HuH-7.5 (cell line): ENCODE data around the gene KNSTRN.

Experiments used
- DNase-seq: peaks from one replicate; pipeline ENCODE4 v3.0.0; 2011; ENCODE audit warnings: low spot score

Gene KNSTRN

DNA sequence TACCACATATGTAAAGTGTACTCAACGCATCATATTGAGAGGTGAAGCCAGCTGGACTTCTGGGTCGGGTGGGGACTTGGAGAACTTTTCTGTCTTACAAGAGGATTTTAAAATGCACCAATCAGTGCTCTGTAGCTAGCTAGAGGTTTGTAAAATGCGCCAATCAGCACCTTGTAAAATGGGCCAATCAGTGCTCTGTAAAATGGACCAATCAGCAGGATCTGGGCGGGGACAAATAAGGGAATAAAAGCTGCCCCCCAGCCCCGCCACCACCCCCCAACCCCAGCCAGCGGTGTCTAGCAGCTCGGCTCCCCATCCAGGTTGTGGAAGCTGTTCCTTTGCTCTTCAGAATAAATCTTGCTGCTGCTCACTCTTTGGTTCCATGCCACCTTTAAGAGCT, 16.8 kb downstream of the KNSTRN start:
- DNase-seq, result no peak

- DNase-seq, result peak; percentile 98
Measured at GRCh38 chr15:40405501-40406381, 23.2 kb downstream of the KNSTRN start, which contains the start of gene IVD. IVD (plus strand) TSS chr15:40405795; CDS start chr15:40405828, 33 bp downstream.

DNA sequence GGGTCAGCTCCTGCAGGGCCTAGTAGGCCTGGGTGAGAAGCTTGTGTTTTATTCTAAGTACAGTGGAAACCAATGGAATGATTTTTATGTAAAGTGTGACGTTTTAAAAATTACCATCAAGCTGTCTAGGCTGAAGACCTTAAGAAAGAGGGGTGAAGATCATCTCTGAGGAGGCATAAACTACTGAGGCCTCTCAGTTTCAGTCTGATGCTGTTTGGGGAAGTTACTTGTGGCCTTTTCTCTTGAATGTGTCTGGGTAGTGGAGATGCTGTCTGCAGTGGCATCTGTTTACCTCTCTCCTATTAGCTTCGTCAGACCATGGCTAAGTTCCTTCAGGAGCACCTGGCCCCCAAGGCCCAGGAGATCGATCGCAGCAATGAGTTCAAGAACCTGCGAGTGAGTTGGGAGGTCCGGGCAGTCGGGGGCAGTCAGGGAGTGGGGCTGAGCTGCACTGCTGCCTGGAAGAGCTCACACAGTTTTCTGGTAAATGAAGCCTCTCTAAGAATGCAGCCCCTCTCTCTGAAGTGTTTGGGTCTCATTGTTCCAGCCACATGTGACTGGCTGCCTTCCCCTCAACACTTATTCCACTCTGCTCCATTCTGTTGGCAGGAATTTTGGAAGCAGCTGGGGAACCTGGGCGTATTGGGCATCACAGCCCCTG, 24.9 kb downstream of the KNSTRN start:
- DNase-seq, result no peak

DNA sequence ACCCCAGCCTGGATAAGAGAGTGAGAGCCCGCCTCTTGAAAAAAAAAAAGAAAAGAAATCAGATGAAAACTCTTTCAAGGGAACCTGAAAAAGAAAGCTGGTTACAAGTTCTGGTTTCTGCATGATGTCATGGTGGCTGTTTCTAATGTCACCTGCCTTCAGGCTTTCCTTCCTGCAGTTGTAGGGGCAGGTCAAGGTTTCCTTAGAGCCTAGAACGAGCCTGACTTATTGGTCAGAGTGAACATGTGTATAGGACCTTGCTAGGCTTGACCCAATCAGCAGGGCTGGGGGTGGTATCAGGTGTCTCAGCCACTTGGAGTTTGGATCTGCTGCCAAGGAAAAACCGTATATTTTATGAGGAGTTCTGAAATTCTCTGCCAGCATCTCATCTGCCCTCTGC, 26.8 kb downstream of the KNSTRN start:
- DNase-seq, result no peak

- no peak for DNase-seq
Measured at GRCh38 chr15:40410476-40410875, 28.0 kb downstream of the KNSTRN start.

- DNase-seq, result peak; percentile 42
Measured at GRCh38 chr15:40412095-40412759, 29.7 kb downstream of the KNSTRN start.

DNA sequence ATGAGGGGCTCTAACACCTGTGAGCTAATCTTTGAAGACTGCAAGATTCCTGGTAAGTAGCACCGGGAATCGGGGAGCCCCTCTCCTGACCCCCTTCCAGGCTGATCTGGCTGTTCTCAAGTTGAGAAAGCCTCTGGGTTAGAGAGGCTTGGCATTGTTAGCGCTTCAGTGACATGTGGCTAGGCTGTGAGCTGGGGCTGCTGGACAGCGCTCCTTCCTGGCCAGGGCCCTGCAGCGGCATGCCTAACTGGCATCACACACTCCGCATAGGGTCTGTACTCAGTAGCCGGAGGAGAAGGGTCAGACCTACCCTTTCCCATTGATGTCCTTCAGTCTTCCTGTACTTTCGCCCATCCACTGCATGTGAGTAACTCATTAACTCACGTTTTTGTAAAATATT, 30.5 kb downstream of the KNSTRN start:
- DNase-seq, result no peak

- DNase-seq, result no peak
Measured at GRCh38 chr15:40414816-40415215, 32.3 kb downstream of the KNSTRN start.

DNA sequence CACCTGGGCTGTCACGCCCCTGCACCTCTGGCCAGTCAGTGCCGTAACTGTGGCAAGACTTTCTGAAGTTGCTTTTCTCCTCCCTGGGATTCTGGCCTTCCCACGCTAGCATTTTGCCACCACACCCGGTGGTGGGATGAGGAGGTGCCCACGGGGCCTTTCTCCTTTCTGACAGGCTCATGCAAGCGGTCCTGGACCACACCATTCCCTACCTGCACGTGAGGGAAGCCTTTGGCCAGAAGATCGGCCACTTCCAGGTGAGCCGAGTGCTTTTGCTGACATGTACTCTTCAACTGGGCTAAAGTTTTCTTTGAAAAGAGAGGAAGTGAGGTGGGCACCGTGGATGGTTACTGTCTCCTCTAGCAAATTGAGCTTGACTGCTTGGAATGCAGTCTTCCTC, 32.7 kb downstream of the KNSTRN start:
- DNase-seq, result no peak

GRCh38 chr15:40416056-40416455, 33.5 kb downstream of the KNSTRN start:
- DNase-seq, result no peak

GRCh38 chr15:40418126-40418525, 35.6 kb downstream of the KNSTRN start:
- no peak for DNase-seq

- DNase-seq, result no peak
Measured at GRCh38 chr15:40420071-40420713, 37.7 kb downstream of the KNSTRN start.

- peak; percentile 29 for DNase-seq
Measured at GRCh38 chr15:40420793-40421192, 38.3 kb downstream of the KNSTRN start.

- DNase-seq, result peak; percentile 78
Measured at GRCh38 chr15:40421246-40422157, 39.0 kb downstream of the KNSTRN start.

- no peak for DNase-seq
Measured at GRCh38 chr15:40424483-40425115, 42.1 kb downstream of the KNSTRN start.

DNA sequence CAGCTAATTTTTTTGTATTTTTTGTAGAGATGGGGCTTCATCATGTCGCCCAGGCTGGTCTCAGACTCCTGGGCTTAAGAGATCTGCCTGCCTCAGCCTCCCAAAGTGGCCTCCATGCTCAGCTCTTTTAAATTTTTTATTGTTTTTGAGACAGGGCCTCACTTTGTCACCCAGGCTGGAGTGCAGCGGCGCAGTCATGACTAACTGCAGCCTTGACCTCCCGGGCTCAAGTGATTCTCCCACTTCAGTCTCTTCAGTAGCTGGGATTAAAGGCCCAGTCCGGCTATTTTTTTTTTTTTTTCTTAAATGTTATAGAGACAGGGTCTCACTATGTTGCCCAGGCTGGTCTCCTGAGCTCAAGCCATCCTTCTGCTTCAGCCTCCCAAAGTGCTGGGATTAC, 43.2 kb downstream of the KNSTRN start:
- no peak for DNase-seq

- no peak for DNase-seq
Measured at GRCh38 chr15:40427188-40427587, 44.7 kb downstream of the KNSTRN start.

GRCh38 chr15:40428185-40428584, 45.7 kb downstream of the KNSTRN start:
- DNase-seq, result no peak

DNA sequence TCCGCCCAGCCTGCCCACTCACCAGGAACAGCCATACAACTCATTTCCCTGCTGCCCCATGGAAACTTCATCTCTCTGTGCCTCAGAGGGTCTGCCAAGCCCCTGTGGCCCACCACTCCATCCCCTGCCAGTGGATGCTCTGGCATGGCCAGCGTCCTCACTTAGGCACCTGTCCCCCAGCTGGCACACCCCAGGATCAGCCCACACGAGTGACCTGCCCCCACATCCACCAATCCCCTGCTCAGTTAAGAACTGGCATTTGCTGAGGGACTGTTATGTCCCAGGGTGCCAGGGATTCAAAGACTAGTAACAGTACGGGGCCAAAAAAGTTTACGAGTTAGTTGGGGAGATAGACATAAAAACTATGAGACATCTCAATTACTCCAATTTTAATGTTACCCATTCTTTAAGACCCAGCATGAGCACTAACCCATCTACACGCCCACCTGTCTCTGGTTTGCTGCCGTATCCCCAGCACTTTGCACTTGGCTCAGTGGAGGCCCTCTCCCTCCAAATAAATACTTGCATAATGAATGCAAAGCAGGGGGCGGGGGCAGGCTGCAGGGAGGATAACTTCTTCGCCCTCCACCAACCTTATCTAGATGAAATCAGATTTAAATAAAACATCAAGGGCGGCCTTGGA, 46.7 kb downstream of the KNSTRN start:
- DNase-seq, result no peak

- no peak for DNase-seq
Measured at GRCh38 chr15:40430271-40430805, 47.8 kb downstream of the KNSTRN start.
